HG02588 (cell line): Measurements from ENCODE around the gene MAD1L1.

ENCODE experiments used
- ATAC-seq: cut with Tn5 transposase; IDR thresholded peaks from one replicate; pipeline ENCODE4 v1.9.1; 2021; ENCODE audit warnings: mild to moderate bottlenecking, moderate library complexity; ENCODE audit not compliant: unreplicated experiment

The MAD1L1 gene

DNA sequence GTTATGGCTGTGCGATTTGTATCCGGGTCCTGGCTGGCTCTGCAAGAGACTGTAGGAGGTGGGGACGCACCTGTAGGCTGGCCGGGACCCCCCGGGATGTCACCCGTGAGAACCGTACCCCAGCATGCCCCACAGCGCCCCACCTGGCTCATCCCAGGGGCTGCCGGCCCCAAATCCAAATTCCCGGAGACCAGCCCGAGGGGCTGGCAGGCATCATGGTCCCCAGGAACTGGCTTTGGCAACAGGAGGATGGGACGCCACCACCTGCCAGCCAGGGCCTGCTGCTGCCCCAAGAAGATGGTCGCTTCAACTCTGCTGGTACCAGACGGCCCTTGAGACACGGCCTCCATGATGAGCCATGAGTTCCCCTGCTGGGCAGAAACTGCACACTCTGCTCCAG is 323.3 kb downstream of the MAD1L1 start:
- no peak for ATAC-seq

DNA sequence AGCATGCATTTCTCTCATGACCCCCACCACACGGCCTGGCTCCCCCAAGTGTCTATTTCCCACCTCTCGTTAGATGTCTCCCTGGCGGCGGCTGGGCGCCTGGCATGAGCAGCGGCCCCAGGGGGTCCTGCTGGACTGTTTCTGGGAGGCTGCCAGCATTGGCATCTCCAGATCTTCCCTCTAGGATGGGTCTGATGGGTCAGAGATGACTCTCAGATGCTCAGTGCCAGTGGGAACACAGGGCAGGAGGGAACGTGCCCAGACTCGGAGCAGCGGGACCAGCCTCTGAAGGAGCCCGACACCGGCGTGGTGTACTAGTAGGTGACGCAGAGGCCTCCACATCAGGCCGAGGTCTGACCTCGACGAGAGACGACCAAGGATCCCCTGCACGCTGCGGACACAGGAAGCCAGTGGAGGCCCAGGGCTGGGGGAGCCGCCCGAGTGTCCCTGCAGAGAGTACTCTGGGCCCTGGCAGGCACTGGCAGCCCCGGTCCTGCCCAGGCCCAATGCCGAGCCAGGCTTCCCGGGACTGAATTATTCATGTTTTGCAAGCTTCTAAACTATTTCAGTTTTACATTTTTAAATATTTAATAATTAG is 323.8 kb downstream of the MAD1L1 start:
- no peak for ATAC-seq

GRCh38 chr7:1907751-1908365 is 324.9 kb downstream of the MAD1L1 start:
- ATAC-seq = no peak

GRCh38 chr7:1906988-1907745 is 325.6 kb downstream of the MAD1L1 start:
- no peak for ATAC-seq

DNA sequence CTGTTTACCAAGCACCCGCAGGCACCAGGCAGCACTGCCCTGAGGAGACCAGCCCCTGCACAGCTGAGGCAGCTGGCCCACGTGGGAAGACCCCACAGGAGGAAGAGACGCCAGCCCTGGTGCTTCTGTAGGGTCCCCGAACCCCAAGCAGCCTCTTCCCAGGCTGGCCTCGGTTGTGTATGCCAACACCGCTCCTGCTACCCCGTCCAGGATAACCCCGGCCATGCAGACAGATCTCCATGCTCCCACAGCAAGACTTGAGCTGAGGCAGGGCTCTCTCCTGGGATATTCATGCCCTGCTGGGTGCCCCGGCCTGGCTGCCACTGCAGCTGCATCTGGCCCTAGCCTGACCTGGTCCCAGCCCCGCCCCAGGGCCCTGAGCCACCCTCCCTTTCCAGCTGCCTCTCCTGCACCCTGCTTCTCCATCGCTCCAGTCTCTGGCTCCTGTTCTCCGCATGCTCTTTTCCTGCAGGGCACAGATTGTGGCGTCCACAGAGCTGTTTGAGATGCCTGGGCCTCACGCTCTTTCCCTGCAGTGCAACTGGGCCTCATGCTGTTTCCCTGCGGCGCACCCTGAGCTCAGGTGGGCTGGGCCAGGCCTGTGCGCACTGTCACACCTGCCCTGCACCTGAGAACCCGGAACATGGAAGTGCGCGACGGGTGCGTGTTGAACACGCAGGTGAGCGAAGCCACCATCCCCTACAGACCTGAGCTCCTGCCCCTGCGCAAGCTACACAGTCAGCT is 326.5 kb downstream of the MAD1L1 start:
- ATAC-seq = no peak

GRCh38 chr7:1902231-1902855 is 330.4 kb downstream of the MAD1L1 start:
- ATAC-seq = no peak

- no peak for ATAC-seq
These were observed 331.1 kb downstream of the MAD1L1 start for GRCh38 chr7:1901431-1902210.

DNA sequence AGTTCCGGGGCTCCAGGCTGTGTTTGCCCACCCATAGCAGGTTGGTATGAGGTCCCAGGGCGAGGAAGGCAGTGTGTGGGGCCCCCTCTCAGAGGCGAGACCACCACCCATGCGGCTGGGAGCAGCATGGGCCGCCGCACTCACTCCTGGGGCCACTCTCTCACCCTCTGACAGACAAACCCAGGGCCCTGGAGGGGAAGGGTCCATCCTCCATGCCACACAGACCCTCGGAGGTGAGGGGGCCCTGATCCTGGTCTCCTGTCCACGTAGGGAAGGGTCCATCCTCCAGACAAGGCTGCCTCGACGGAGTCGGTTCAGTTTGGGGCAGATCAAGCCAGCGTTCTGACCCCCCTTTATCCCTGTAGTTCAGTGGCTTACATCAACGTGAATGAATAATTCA is 331.9 kb downstream of the MAD1L1 start:
- ATAC-seq = no peak

DNA sequence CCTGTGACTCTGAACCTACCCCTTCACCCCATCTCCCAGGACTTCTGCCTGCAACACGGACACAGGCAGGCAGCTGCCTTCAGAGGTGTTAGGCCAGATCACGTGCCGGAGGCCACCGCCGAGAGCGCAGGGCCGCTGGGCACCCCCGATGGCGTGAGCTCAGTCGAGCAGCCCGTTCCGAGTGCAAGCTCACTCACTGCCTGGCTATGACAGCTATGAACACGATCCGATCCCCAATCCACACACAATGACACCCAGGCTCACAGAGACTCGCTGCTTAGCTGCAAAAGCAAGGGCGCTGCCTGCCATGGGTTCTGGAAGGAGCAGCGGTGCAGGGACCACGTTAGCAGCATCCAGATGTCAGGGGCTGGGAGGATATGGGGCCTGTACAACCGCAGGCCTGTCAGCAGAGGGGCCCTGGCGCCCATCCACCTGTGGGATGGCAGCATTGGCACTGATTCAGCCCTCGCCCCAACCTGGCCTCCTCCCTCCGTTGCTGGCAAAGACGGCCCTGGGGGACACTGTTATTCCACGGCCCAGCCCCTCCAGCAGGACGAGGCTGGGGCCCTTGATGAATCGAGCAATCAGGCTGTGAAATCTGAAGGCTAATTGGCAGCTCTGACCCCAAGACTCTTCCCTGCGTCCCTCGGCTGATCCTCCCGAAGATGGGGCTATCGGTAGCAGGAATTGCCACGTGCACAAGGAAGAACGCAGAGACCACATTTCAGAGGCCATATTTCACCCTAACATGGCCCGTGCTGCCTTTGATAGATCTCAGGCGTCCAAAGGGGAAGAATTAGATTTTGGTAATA is 332.6 kb downstream of the MAD1L1 start:
- ATAC-seq = no peak

DNA sequence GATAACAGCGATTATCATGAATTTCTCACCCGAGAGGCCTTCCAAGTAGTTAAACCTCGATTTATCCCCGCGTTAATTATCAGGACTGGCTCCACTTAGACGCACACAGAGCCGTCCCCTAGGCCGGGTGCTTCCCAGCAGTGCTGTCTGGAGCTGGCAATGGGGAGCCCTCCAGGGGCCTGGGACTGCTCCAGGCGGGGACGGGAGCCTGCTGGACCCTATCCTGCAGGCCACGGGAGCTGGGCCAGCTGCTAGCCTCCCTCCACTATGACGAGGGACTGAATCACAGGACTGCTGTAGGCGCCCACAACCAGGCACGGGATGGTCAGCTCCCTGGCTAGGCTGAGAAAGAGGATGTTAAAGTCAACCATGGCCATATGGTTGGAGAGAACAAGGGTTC is 333.5 kb downstream of the MAD1L1 start:
- ATAC-seq = no peak

- ATAC-seq = no peak
These were observed 334.0 kb downstream of the MAD1L1 start for GRCh38 chr7:1898628-1899185.

GRCh38 chr7:1897861-1898627 is 334.7 kb downstream of the MAD1L1 start:
- no peak for ATAC-seq

DNA sequence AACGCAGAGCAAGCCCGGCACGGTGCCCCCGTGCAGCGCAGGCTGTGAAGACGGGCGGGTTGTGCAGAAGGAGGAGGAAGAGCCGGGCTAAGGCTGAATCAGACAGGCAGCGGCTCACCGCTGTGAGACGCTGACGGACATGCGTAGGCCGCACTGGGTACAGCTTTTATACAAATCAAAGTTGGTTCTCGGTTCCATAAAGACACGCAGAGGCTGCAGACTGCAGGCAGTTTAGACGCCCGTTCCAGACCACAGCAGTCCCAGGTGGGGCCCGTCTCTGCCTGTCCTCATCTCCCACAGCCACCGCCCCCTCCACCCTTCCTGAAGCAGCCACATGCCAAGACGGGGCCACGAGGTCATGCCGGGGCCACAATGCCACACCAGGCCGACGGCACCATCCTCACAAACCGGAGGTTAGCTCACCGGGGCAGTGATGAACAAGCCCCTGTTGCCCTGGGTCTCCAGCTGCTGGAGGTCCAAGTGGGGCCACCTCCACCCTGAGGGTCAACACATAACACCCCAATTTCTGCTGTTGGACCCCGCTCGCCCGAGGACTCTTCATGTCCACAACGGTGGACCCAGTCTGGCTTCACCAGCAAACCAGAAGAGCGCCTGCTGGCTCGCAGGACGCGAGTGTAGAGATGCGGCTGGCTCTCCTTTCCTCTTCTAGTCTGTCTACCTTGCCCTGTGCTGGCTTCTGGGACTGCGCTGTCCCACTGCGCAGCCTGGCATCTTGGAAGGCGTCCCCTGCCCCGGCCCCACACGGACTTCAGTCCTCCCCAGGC is 335.5 kb downstream of the MAD1L1 start:
- ATAC-seq = no peak

DNA sequence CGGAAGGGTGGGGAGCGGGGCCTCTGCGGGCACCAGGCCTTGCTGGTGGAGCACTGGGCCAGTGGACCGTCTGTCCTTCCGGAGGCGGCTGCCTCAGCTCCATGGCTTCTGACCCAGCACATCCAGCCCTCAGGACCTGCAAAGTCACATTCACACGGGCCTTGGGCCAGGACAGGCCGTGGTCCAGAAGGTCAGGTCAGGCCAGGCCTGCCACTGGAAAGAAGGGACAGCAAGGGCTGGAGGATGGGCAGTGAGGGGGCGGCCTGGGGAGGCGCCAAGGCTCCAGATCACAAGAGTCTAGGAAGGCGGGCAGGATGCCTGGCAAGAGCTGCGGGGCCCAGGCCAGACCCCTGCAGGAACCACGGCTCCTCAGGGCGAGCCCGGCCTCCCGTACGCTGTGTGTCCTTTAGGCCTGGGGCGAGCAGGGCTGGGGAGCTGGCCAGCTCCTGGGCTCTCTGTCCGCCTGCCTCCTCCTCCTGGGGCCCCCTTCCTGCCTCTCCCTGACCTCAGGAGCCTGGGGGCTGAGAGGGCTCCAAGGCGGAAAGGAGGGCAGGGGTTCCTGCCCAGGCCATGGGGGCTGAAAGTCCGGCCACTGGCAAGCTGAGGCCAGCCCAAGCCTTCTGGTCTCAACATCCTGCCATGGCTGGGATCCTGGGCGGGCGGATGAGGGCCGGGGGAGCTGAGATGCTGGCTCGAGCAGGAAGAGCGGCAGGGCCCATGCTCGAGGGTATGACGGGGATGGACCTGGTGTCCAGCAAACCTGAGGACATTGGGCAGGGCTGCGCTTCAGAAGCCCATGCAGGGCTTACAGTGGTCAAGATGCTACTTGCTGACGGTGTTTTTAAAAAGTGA is 336.9 kb downstream of the MAD1L1 start:
- no peak for ATAC-seq

DNA sequence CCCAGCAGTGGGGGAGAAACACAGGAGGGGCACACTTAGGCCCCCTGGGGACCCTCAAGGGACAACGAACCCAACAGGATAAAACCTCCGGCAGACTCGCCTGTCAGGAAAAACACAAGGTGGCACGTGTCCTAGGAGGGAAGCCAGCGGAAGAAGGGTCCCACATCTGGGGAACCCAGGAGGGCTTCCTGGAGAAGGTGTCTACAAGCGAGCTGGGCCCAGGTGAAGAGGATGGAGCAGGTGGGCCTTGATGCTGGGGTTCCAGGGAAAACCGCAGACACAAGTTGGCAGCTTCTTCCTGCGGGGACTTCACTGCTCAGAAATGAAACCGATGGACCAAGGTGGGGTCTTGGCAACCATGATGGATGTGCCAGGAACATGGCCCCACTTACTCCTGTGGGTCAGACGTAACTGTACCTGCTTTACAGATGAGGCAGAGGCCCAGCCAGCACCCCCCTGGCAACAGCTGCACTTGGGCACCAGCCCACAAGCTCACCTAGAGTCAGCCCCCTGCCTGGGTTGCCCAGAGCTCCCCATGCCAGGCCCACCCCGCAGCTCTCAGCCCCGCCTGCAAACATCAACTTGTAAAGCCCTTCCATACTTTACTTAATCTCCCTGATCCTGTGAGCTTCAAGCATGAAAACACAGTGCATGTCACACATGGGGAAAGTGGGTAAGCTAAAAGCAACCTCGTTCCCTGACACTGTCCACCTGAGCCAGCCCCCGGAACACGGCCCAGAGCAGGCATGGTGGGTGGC is 337.7 kb downstream of the MAD1L1 start:
- ATAC-seq = no peak

DNA sequence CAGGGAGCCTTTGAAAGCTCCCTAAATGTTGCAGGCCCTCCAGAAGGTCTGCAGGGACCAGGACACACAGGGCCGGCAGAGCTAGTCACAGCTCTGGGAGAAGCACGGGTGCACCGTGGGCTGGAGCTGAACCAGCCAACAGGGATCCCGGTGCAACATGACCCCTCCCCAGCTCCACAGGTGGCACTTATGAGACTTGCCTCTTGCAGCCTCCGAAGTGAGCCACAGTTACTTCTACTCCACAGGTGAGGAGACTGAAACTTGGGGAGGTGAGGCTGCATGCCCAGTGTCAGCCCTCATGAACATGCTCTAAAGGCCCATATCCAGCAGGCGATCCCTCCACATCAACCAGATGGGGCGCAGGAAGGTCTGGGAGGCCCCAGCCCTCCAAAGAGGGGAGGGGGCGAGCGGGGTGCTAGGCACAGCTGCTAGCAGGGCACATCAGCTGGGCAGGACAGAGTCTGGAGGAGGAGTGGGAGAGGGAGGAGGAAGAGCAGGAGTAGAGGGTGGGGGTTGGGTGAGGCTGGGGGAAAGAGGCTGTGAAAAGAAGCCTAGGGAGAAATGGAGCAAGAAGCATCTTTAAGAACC is 338.3 kb downstream of the MAD1L1 start:
- no peak for ATAC-seq
